H1 (cell line): ENCODE measurements around the gene GUCY1A1. TPM values are rescaled to one million over a fixed set of nuclear protein-coding genes. Genes with fewer than 3 reads are reported as not detected.

Source experiments
- CTCF ChIA-PET: fragments of 300-600 bp; sonication (Branson Sonifier 250); formaldehyde crosslinking; loops from one replicate; lab custom pipeline; 2021; ENCODE audit not compliant: partially characterized antibody; lab: Charles Lee
- POLR2A ChIA-PET: fragments of 300-600 bp; sonication (Branson Sonifier 250); formaldehyde crosslinking; loops from one replicate; lab custom pipeline; 2021; ENCODE audit warnings: inconsistent platforms; ENCODE audit not compliant: partially characterized antibody; lab: Charles Lee
- DNase-seq, 2 experiments: peaks; one replicate each; pipeline versions ENCODE4 v3.0.0 to v3.0.0-alpha.2; 2010 to 2022; ENCODE audit warnings: low spot score in 2 of 2, low read depth in 1 of 2, mixed read lengths in 1 of 2
- FAIRE-seq: peaks from 2 replicates; lab custom pipeline; 2011; peaks lifted over from hg19 to GRCh38; lab: Jason Lieb, UNC
- H2AFZ ChIP-seq: 2 replicates; pipeline ENCODE4 v1.8.1; 2012; ENCODE audit warnings: low read length, inconsistent platforms
- H2AK5ac ChIP-seq: 2 replicates; pipeline ENCODE4 v1.6.1; 2013; ENCODE audit warnings: low read depth, low read length
- H2BK120ac ChIP-seq: replicated peaks from 2 replicates; pipeline ENCODE3; 2013; ENCODE audit warnings: low read depth, low read length, inconsistent platforms
- H2BK12ac ChIP-seq: 2 replicates; pipeline ENCODE4 v1.6.1; 2013; ENCODE audit warnings: low read depth, low read length
- H2BK15ac ChIP-seq: 2 replicates; pipeline ENCODE4 v1.6.1; 2013; ENCODE audit warnings: low read length
- H2BK20ac ChIP-seq: 2 replicates; pipeline ENCODE4 v1.6.1; 2013; ENCODE audit warnings: low read length
- H2BK5ac ChIP-seq: 2 replicates; pipeline ENCODE4 v1.6.1; 2013; ENCODE audit warnings: low read depth, low read length
- H3K14ac ChIP-seq: 2 replicates; pipeline ENCODE4 v1.6.1; 2013; ENCODE audit warnings: inconsistent platforms; ENCODE audit not compliant: insufficient read length
- H3K18ac ChIP-seq: 2 replicates; pipeline ENCODE4 v1.6.1; 2013; ENCODE audit warnings: low read length; ENCODE audit errors: extremely low read depth
- H3K23ac ChIP-seq: 2 replicates; pipeline ENCODE4 v1.6.1; 2013; ENCODE audit warnings: inconsistent platforms; ENCODE audit not compliant: insufficient read length
- H3K23me2 ChIP-seq: 2 replicates; pipeline ENCODE4 v1.6.1; 2013; ENCODE audit warnings: low read depth, low read length
- H3K27ac ChIP-seq: 2 replicates; pipeline ENCODE4 v1.6.1; 2011; ENCODE audit warnings: low read depth, low read length, inconsistent platforms
- H3K27me3 ChIP-seq, 4 experiments: replicated peaks in 1 of 4; 1 replicate in 1 of 4; 2 replicates in 3 of 4; pipeline versions ENCODE4 v1.6.1 to v1.8.1; 2011 to 2013; ENCODE audit warnings: low read length in 3 of 4, mild to moderate bottlenecking in 3 of 4, inconsistent platforms in 2 of 4, mixed read lengths in 2 of 4, moderate library complexity in 1 of 4; ENCODE audit not compliant: control insufficient read depth in 3 of 4, insufficient read depth in 3 of 4; ENCODE audit errors: extremely low read depth in 1 of 4
- H3K36me3 ChIP-seq, 4 experiments: 2 replicates each; pipeline versions ENCODE4 v1.6.1 to v1.8.1; 2011 to 2013; ENCODE audit warnings: mild to moderate bottlenecking in 4 of 4, low read length in 3 of 4, moderate library complexity in 2 of 4, control low read depth in 1 of 4, inconsistent platforms in 1 of 4; ENCODE audit not compliant: insufficient read depth in 4 of 4, control insufficient read depth in 2 of 4
- H3K4ac ChIP-seq: replicated peaks from 2 replicates; pipeline ENCODE3; 2013; ENCODE audit warnings: low read length, low read depth, mixed read lengths, inconsistent platforms; ENCODE audit not compliant: insufficient read length
- H3K4me1 ChIP-seq, 4 experiments: replicated peaks in 1 of 4; 1 replicate in 1 of 4; 2 replicates in 3 of 4; pipeline versions ENCODE4 v1.6.1 to v1.8.1; 2011 to 2013; ENCODE audit warnings: low read length in 3 of 4, inconsistent platforms in 2 of 4, mixed read lengths in 1 of 4; ENCODE audit not compliant: insufficient read depth in 4 of 4, control insufficient read depth in 3 of 4
- H3K4me2 ChIP-seq, 2 experiments: 2 replicates each; pipeline versions ENCODE4 v1.6.1 to v1.8.1; 2011 to 2013; ENCODE audit warnings: low read depth in 2 of 2, low read length in 2 of 2, control low read depth in 1 of 2, inconsistent platforms in 1 of 2, mild to moderate bottlenecking in 1 of 2; ENCODE audit not compliant: insufficient read depth in 1 of 2
- H3K4me3 ChIP-seq, 4 experiments: fragments of 200-600, 300-600 bp in 1 of 4; sonication (generic), shearing (Covaris generic), sonication (Bioruptor Twin) in 1 of 4; 2 replicates each; pipeline versions ENCODE4 v1.5.1 to v1.8.1; 2011 to 2016; ENCODE audit warnings: low read length in 4 of 4, low read depth in 3 of 4, control low read depth in 2 of 4, inconsistent platforms in 2 of 4, mild to moderate bottlenecking in 2 of 4, mixed read lengths in 1 of 4, moderate library complexity in 1 of 4; ENCODE audit not compliant: insufficient read depth in 2 of 4; ENCODE audit errors: extremely low read depth in 1 of 4
- H3K56ac ChIP-seq: replicated peaks from 2 replicates; pipeline ENCODE3; 2013; ENCODE audit warnings: low read depth, mild to moderate bottlenecking, mixed read lengths, low read length, inconsistent platforms; ENCODE audit not compliant: insufficient read length
- H3K79me1 ChIP-seq: 2 replicates; pipeline ENCODE4 v1.6.1; 2013; ENCODE audit warnings: low read depth, low read length, control low read depth
- H3K79me2 ChIP-seq, 2 experiments: 2 replicates each; pipeline versions ENCODE4 v1.6.1 to v1.8.1; 2012 to 2013; ENCODE audit warnings: low read length in 2 of 2, mild to moderate bottlenecking in 2 of 2, inconsistent platforms in 1 of 2; ENCODE audit not compliant: insufficient read depth in 2 of 2, control insufficient read depth in 1 of 2
- H3K9ac ChIP-seq, 4 experiments: replicated peaks in 1 of 4; 1 replicate in 1 of 4; 2 replicates in 3 of 4; pipeline versions ENCODE4 v1.6.1 to v1.8.1; 2011 to 2013; ENCODE audit warnings: low read depth in 3 of 4, low read length in 3 of 4, control low read depth in 2 of 4, mild to moderate bottlenecking in 2 of 4, moderate library complexity in 2 of 4, inconsistent platforms in 1 of 4; ENCODE audit errors: extremely low read depth in 1 of 4
- H3K9me3 ChIP-seq, 2 experiments: 2 replicates each; pipeline versions ENCODE4 v1.6.1 to v1.8.1; 2012 to 2013; ENCODE audit warnings: mild to moderate bottlenecking in 2 of 2, moderate library complexity in 2 of 2, control low read depth in 1 of 2, inconsistent platforms in 1 of 2, low read depth in 1 of 2, low read length in 1 of 2, mixed read lengths in 1 of 2; ENCODE audit not compliant: insufficient read depth in 2 of 2
- H4K20me1 ChIP-seq, 2 experiments: replicated peaks in 1 of 2; 2 replicates each; pipeline versions ENCODE3 to v1.8.1; 2011 to 2013; ENCODE audit warnings: inconsistent platforms in 2 of 2, low read length in 2 of 2, mild to moderate bottlenecking in 1 of 2; ENCODE audit not compliant: insufficient read depth in 2 of 2, control insufficient read depth in 1 of 2
- H4K5ac ChIP-seq: 2 replicates; pipeline ENCODE4 v1.6.1; 2013; ENCODE audit warnings: low read length, low read depth, mixed read lengths, inconsistent platforms; ENCODE audit not compliant: insufficient read length
- H4K8ac ChIP-seq: 2 replicates; pipeline ENCODE4 v1.8.0; 2013; ENCODE audit warnings: mild to moderate bottlenecking, moderate library complexity, low read length, inconsistent platforms; ENCODE audit not compliant: insufficient read depth; ENCODE audit errors: extremely low read depth
- H4K91ac ChIP-seq: replicated peaks from 2 replicates; pipeline ENCODE3; 2013; ENCODE audit warnings: low read length, mixed read lengths, inconsistent platforms; ENCODE audit not compliant: insufficient read length
- ASH2L ChIP-seq: fragments of 200-600, 300-600 bp; sonication (generic); IDR thresholded peaks from one replicate; pipeline ENCODE4 v1.7.1; 2017; ENCODE audit warnings: low read length
- CBX5 ChIP-seq: fragments of 300-800, 300-1000 bp; sonication (generic); IDR thresholded peaks from 2 replicates; pipeline ENCODE4 v1.7.1; 2016; ENCODE audit warnings: antibody characterized with exemption, low read length, low read depth
- CBX8 ChIP-seq: fragments of 300-800, 300-1000 bp; sonication (generic); IDR thresholded peaks from 2 replicates; pipeline ENCODE4 v1.7.1; 2016; ENCODE audit warnings: low read depth, low read length, borderline replicate concordance
- CTBP2 ChIP-seq: IDR thresholded peaks from 2 replicates; pipeline ENCODE4 v1.7.0; 2011; ENCODE audit warnings: borderline replicate concordance, mild to moderate bottlenecking, moderate library complexity, mixed read lengths, low read length; ENCODE audit not compliant: insufficient read depth, insufficient read length
- EP300 ChIP-seq, 2 experiments: IDR thresholded peaks; 1 replicate in 1 of 2; 2 replicates in 1 of 2; pipeline ENCODE4 v1.6.1; 2011 to 2012; ENCODE audit warnings: low read depth in 2 of 2, low read length in 2 of 2, mild to moderate bottlenecking in 2 of 2, borderline replicate concordance in 1 of 2, inconsistent platforms in 1 of 2, moderate library complexity in 1 of 2
- GTF2F1 ChIP-seq: IDR thresholded peaks from 2 replicates; pipeline ENCODE4 v1.6.1; 2012; ENCODE audit warnings: low read depth, low read length, improper control_type of control experiment, borderline replicate concordance
- JUN ChIP-seq: IDR thresholded peaks from 2 replicates; pipeline ENCODE4 v1.6.1; 2011; ENCODE audit warnings: low read depth, mild to moderate bottlenecking, improper control_type of control experiment, low read length
- KDM4A ChIP-seq: IDR thresholded peaks from one replicate; pipeline ENCODE4 v1.7.1; 2012; ENCODE audit warnings: low read depth, mild to moderate bottlenecking, moderate library complexity, low read length, inconsistent platforms; ENCODE audit not compliant: severe bottlenecking
- KDM5A ChIP-seq: fragments of 200-600 bp; IDR thresholded peaks from 2 replicates; pipeline ENCODE4 v1.7.1; 2012; ENCODE audit warnings: mild to moderate bottlenecking, low read length, inconsistent platforms, mixed read lengths
- POU5F1 ChIP-seq: IDR thresholded peaks from 2 replicates; pipeline ENCODE4 v1.6.1; 2011; ENCODE audit warnings: low read depth, mild to moderate bottlenecking, low read length, moderate library complexity
- RBBP5 ChIP-seq: IDR thresholded peaks from 2 replicates; pipeline ENCODE4 v1.7.1; 2012; ENCODE audit warnings: low read depth, mild to moderate bottlenecking, inconsistent platforms, low read length, moderate library complexity, borderline replicate concordance
- RFX5 ChIP-seq: IDR thresholded peaks from 2 replicates; pipeline ENCODE4 v1.6.1; 2011; ENCODE audit warnings: low read depth, low read length, improper control_type of control experiment, borderline replicate concordance
- TEAD4 ChIP-seq: IDR thresholded peaks from 2 replicates; pipeline ENCODE4 v1.6.1; 2012; ENCODE audit warnings: low read depth, low read length, inconsistent platforms, mixed read lengths
- WGBS, 2 experiments: shearing (Covaris generic) in 1 of 2; methylation state at CpG; one replicate each; pipeline versions ENCODE4 v1.1.6 to v1.1.7; 2013 to 2015; ENCODE audit warnings: low lambda C conversion rate in 2 of 2, mixed read lengths in 2 of 2, inconsistent platforms in 1 of 2, low coverage in 1 of 2, missing lambda C conversion rate in 1 of 2; ENCODE audit not compliant: insufficient replicate concordance in 2 of 2, insufficient coverage in 1 of 2, insufficient read length in 1 of 2; ENCODE audit errors: extremely low coverage in 1 of 2, missing lambda C conversion rate in 1 of 2; 5-methylcytosine and 5-hydroxymethylcytosine counted together
- polyA plus RNA-seq, 7 experiments: library from polyadenylated mRNA; depleted of rRNA in 3 of 7; stranded (reverse) in 5 of 7; unstranded in 2 of 7; fragments of >200 nt in 5 of 7; fragments of 200-250 nt in 2 of 7; gene quantifications; 1 replicate in 5 of 7; 2 replicates in 1 of 7; 4 replicates in 1 of 7; pipeline versions ENCODE4 v1.2.1 to v1.2.3, GENCODE V29; 2011 to 2013; ENCODE audit warnings: missing spikeins in 2 of 7, mixed read lengths in 2 of 7
- total RNA-seq: library from RNA; stranded (reverse); fragmentation: NEBNext Ultra II Directional; extraction: Animal tissue kit (Norgen Biotek cat#: 25700); gene quantifications from 2 replicates; pipeline ENCODE4 v1.2.1, GENCODE V29; 2021
- TF ChIP-seq, protein P1 (sequence below): IDR thresholded peaks from 2 replicates; pipeline ENCODE4 v1.6.1; 2012; ENCODE audit warnings: inconsistent platforms

The GUCY1A1 gene
- total and polyA plus RNA-seq, 2 of the 8 experiments (the other 6 are each of a cell fraction or from before 2014, with no cell fraction given) = not detected

DNA sequence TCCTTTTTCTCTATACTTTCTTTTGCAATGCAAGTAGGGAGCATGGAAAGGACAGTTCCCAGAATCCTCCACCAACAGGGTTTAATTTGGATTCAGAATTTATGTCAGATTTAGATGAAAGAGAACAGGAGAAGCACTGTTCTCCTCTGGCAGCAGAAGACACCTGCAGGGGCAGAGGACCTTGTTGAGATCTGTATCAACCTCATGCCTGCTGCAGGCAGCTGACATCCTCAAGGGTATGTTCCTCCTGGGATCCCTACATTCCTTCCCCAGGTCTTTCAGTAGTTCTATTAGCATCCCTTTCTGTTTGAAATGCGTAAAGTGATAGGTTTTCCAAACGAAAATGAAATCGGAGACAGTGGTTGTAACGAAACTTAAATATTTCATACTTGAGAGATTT, 10.6 kb upstream of the GUCY1A1 start:
- no peaks in the 10 kb centered on the region for H3K79me1 ChIP-seq
- CTCF ChIA-PET = no interaction called here
- H3K4me3 ChIP-seq = no peak overlapping the region
- H3K9ac ChIP-seq = no peak overlapping the region
- no peak for FAIRE-seq
- no peaks in the 10 kb centered on the region for H3K79me2 ChIP-seq
- H2AK5ac ChIP-seq = no peak overlapping the region
- no peaks in the 10 kb centered on the region for H4K20me1 ChIP-seq
- H3K18ac ChIP-seq = no peak overlapping the region
- WGBS, 2 experiments = 79% methylated on average over 4 of the region's 4 CpGs; no CpG with 5 or more reads in 1 of the 2 experiments
- no peak overlapping the region for H4K8ac ChIP-seq
- H3K4me1 ChIP-seq = no peaks in the 10 kb centered on the region
- no peak overlapping the region for H4K5ac ChIP-seq
- no peak overlapping the region for H2BK20ac ChIP-seq
- POLR2A ChIA-PET = no interaction called here
- H3K56ac ChIP-seq = no peak overlapping the region
- no peak overlapping the region for H2AFZ ChIP-seq
- H2BK5ac ChIP-seq = no peak overlapping the region
- no peaks in the 10 kb centered on the region for H3K27me3 ChIP-seq
- H2BK15ac ChIP-seq = no peak overlapping the region
- no peak overlapping the region for H2BK12ac ChIP-seq
- H4K91ac ChIP-seq = no peak overlapping the region
- no peaks in the 10 kb centered on the region for H3K36me3 ChIP-seq
- H3K4me2 ChIP-seq = no peak overlapping the region
- H3K27ac ChIP-seq = no peak overlapping the region
- H3K23ac ChIP-seq = no peak overlapping the region
- H2BK120ac ChIP-seq = no peak overlapping the region
- no peaks in the 10 kb centered on the region for H3K23me2 ChIP-seq
- no peak overlapping the region for H3K14ac ChIP-seq
- DNase-seq = no peak
- no peaks in the 10 kb centered on the region for H3K9me3 ChIP-seq
- H3K4ac ChIP-seq = no peak overlapping the region
- TF ChIP-seq ASH2L (no peak), JUN (no peak), CBX5 (no peak), POU5F1 (no peak), RBBP5 (no peak), KDM5A (no peak), EP300 (IDR thresholded peaks at IDR 0.05; ENCODE audit: borderline replicate concordance in 1 of 2, low read depth in 2 of 2, low read length in 2 of 2) (no peak), CTBP2 (no peak), KDM4A (no peak), RFX5 (no peak), TEAD4 (no peak), CBX8 (no peak), GTF2F1 (no peak)
- TF ChIP-seq, protein P1, sequence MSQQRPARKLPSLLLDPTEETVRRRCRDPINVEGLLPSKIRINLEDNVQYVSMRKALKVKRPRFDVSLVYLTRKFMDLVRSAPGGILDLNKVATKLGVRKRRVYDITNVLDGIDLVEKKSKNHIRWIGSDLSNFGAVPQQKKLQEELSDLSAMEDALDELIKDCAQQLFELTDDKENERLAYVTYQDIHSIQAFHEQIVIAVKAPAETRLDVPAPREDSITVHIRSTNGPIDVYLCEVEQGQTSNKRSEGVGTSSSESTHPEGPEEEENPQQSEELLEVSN = no peak
